Erythroblast (primary cell): ENCODE data around the gene SLC45A2.
"Not testable (repeated sequence)": the region's sequence is repeated elsewhere in the genome, so short reads cannot be mapped to it uniquely, and the experiment has no call there.

ENCODE experiments used
- DNase-seq, 2 experiments: peaks; one replicate each; lab custom pipeline; 2025; lab: John Stamatoyannopoulos, UW
- GATA1 ChIP-seq: IDR thresholded peaks from 2 replicates; pipeline ENCODE4 v1.6.1; 2011; ENCODE audit warnings: low read depth, mild to moderate bottlenecking, control low read depth, low read length, moderate library complexity
- POLR2A ChIP-seq: IDR thresholded peaks from 2 replicates; pipeline ENCODE4 v1.6.1; 2011; ENCODE audit warnings: mild to moderate bottlenecking, low read length

The SLC45A2 gene

DNA sequence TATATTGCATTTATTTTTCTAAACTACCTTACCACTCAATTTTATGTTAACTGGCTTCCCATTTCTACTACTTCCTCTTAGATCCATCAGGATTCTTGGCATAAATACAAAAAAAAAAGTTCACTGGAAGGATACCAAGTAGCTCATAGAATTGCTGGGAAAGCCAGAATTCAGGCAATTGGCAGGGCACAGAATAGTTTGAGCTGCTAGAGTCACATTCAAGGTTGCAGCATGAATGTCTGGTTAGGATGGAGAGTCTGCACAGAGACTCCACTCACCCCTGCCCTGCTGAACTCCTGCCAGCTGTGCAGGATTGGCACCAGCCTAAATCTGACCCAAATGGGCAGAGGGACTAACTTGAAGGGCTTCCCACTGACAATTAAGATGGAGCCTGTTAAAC is 28.3 kb upstream of the SLC45A2 start:
- DNase-seq, result peak in 1 of 2 experiments; percentile 13
- TF ChIP-seq POLR2A (no peak), GATA1 (no peak)

DNA sequence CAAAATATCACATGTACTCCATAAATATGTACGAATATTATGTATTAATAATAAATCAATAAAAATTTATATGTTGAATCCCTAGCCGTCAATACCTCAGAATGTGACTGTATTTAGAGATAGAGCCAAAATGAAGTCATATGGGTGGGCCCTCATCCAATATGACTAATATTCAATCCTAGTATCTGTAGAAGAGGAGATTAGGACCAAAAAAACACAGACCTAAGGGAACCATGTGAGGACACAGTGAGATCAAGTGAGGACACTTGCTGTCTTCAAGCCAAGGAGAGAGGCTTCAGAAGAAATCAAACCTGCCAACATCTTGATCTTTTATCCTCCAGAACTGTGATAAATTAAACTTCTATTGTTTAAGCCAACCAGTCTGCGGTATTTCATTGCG is 27.0 kb upstream of the SLC45A2 start:
- TF ChIP-seq GATA1 (no peak), POLR2A (no peak)
- DNase-seq, result peak; percentile 57 to 68

DNA sequence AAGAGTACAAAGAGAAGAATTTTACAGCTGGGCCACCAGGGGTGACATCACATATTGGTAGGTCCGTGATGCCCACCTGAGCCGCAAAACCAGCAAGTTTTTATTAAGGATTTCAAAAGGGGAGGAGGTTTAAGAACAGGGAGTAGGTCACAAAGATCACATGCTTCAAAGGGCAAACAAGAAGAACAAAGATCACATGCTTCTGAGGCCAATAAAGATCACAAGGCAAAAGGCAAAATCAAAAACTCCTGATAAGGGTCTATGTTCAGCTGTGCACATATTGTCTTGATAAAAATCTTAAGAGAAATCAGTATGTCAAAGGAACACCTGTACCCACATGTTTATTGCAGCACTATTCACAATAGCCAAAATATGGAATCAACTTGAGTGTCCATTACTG is 25.7 kb upstream of the SLC45A2 start:
- not testable (repeated sequence) for DNase-seq

DNA sequence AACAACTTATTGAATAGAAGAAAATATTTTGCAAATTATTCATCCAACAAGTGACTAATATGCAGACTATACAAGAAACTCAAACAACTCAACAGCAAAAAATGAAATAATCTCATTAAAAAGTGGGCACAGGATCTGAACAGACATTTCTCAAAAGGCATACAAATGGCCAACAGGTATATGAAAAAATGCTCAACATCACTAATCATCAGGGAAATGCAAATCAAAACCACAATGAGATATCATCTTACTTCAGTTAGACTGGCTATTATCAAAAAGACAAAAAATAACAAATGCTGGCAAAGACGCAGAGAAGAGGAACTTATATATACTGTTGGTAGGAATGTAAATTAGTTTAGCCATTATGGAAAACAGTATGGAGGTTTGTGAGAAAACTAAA is 25.1 kb upstream of the SLC45A2 start:
- no peak for TF ChIP-seq GATA1
- no peak for TF ChIP-seq POLR2A
- no peak for DNase-seq

DNA sequence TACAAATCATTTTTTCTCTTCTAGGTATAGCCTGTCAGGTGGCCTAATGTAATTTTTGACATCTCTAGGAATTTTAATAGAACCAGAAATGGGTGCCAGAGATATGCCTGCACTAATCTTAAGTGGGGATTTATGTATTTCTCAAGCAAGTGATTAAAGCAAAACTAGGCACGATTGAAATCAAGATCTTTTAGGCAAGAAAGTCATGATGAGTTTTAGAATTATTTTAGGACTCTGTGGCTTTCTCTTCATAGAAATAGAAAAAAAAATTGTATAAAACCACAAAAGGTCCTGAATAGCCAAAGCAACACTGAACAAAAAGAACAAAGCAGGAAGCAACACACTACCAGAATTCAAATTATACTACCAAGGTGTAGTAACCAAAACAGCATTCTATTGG is 24.3 kb upstream of the SLC45A2 start:
- TF ChIP-seq POLR2A (no peak), GATA1 (no peak)

DNA sequence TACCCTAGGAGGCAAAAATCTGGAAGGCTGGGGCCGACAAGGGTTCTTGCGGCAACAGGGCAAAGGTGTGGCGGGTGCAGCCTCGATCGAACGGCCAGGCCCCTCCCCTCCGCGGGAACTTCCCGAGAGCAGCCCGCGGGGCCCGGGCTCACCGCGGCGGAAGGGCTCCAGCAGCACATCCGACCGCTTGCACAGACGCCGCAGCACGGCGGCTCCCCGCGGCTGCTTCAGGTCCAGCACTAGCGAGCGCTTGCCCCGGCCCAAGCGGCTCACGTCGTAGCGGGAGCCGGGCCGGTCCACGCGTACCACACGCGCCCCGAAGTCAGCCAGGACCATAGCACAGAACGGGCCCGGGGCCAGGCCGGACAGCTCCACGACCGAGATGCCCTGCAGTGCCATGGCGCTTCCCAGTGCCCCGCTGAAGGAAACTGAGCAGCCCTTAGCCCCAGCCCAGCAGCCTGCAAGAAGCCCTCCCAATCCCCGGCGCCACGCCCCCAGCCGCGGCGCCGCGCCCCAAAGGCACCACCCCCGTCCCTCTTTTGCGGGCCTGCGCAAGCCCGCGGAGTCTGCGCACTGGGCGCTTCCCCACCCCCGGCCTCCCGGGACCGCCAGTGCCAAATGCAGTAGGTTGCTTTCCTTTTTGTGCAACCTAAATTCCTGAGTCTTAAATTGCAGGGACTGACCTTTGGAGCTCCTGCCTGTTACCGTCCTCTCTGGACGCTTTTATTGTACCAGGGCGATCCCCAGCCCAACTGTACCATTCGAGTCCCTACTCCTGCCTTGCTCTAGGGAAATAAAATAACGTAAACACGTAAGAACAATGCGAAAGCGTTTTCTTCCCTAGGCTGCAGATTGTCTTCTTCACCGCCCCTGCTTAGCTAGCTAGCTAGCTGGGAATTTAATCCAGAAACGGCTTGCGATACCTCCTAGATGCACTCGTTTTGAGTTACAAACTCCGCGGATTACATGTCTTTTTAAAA is 23.4 kb upstream of the SLC45A2 start, which contains the start of gene AMACR:
AMACR (minus strand) TSS at position 430 of the 980 bp plus-strand sequence; CDS start at position 399, 31 bp downstream.
- peak; percentile 92 to 93 for DNase-seq
- TF ChIP-seq POLR2A (peak; percentile 86), GATA1 (no peak)

More for the DNA sequence above, 24.3 kb upstream of the SLC45A2 start:
- peak in 1 of 2 experiments; percentile 29 for DNase-seq

DNA sequence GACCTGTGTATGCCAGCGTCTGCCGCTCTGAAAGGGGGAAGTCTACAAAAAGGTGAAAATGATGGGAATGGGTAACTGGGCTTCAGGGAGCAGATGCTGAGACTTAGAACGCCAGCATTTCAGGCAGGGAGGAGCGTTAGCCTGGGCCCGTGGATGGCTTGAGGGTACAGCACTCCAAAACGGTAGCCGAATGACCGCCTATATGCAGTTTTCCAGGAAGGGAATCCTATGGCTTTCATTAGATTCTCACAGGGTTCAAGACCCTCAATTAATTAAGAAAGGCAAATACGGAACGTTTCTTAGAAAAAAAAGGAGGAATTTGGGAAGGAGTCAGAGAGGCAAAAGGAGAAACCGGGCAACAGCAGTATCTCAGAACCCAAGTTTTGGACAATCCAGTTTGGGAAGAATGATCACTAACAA is 22.7 kb upstream of the SLC45A2 start:
- TF ChIP-seq POLR2A (no peak), GATA1 (no peak)
- DNase-seq, result no peak

DNA sequence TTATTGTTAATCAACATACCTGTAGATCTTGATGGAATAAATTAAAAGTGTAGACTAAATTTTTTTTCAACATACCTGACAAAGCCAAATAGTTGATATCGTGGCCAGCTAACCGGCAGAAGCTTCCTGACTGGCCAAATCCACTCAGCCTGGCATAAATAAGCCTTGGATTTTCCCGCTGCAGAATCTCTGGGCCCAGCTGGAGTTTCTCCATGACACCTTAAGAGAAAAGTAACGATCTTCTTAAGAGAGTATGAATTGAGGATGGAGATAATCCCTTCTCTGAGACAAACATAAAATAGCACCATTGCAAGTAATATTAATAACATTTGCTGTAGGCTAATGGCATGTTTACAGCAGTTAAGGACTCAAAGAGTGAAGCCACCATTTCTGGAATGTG is 21.2 kb upstream of the SLC45A2 start:
- TF ChIP-seq POLR2A (no peak), GATA1 (no peak)
- no peak for DNase-seq

DNA sequence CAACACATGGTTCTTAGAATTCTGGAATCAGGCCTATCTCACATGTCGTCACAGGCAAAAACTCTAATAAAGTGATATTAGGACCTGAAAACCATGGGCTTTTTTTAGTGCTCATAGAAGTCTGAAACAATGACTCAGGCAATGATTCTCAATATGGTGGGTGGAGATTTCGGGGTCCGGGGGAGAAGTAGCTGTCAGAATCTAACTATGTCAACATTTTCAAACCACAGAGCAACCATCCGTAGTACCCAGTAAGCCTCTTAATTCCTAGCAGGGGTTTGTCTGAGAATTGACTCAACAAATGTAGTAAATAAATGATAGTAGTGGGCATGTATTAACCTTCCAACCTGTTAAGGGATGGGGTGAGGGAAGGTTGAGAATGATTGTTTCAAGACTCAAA is 20.7 kb upstream of the SLC45A2 start:
- no peak for DNase-seq
- TF ChIP-seq POLR2A (no peak), GATA1 (no peak)

DNA sequence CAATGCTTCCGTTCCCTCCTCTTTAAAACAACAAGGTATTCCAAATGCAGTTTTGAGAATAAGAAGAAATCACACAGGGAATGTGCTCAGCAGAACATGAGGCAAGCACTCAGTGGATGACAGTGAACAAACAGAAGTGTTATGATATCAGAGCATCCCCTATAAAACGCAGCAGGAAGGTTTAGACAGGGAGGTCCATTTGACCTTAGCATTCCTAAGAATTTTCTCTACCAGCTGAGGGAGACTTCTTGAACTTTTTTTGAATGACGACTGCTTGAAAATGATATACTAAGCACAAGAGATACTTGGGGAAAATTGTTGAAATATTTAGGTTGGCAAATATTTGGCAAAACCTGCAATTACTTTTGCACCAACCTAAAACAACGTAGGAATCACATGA is 19.4 kb upstream of the SLC45A2 start:
- no peak for TF ChIP-seq POLR2A
- no peak for TF ChIP-seq GATA1
- DNase-seq, result no peak

DNA sequence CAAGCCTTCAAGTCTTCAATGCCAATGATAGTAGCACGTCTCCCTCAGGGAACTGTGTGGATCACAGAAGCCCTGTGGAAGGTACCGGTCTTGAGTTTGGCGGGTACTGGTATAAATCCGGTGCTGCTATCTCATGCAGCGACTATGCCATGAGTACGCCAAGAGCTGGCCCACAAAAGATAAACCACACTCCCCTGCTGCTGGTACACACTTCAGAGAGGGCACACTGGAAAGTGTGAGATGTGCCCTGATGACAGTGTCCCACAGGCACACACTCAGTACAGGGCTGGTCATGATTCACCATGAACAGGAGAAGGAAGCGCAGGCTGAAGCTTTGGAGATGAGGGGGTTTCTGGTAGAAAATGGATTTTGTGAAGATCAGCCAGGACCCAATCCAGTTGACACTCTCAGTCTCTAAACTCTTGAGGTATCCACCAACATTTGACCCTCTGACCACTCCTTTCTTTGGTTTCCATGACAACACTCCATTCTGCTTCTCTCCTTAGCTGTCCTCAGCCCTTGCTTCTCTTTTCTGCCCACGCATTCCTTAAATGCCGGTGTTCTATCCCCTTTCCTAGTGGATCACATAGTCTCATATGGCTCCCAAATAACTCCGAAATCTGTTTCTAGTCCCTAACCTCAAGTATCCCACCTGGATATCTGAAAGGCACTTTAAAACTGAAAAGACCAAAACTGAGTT is 18.3 kb upstream of the SLC45A2 start:
- no peak for TF ChIP-seq POLR2A
- TF ChIP-seq GATA1, result no peak
- no peak for DNase-seq

DNA sequence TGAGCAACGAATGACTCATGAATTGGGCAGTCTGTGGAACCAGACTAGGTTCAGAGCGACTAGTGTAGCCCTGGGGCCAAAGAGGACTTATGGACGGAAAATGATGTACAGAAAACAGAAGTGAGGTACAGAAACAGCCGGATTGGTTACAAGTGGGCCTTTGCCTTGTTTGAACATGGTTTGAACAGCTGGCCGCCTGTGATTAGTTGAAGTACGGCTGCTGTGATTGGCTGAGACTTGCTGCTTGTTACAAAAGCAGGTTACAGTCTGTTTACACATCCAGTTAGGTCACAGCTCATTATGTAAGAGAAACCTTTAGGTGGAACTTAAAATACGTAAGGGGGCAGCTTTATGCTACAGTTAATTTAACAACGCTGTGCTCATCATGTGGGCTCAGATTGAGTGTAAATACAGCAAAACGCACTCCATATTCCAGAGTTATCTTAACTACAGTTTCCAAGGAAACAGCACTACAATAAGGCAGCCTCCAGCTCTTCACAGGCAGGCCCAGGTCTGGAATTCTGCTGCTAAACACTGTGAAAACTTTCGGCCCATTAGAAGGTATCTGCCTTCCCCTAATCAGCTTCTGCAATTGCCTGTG is 16.8 kb upstream of the SLC45A2 start:
- peak in 1 of 2 experiments; percentile 10 for DNase-seq
- no peak for TF ChIP-seq GATA1
- no peak for TF ChIP-seq POLR2A

DNA sequence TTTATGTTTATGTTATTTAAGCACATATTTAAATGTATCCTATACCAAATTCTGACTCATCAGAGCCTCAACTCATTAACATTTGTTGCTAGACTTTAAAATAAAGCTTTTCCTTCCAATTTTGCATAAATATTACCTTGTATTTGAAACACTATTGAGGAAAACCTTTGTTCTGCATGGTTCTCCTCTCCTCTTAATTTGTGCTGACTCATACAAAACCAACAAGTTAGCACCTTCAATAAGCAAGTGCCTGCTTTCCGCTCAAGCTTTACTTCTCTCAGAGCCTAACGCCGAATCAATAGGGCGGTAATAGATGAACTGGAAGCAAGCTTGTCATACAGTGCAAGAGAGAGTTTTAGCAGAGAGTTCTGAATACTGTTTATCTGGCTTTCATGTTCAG is 15.5 kb upstream of the SLC45A2 start:
- TF ChIP-seq POLR2A (no peak), GATA1 (no peak)
- DNase-seq, result no peak
